KOPT-K1 (cell line): ENCODE measurements around the gene PRSS36.
"Not testable (repeated sequence)": the region's sequence is repeated elsewhere in the genome, so short reads cannot be mapped to it uniquely, and the experiment has no call there.

Experiments used
- H3K27ac ChIP-seq: fragments of 200-600 bp; sonication (generic); 2 replicates; pipeline ENCODE4 v1.5.1; 2016; ENCODE audit warnings: antibody characterized with exemption, mild to moderate bottlenecking, low read depth, low read length; ENCODE audit not compliant: poor library complexity, severe bottlenecking
- H3K36me3 ChIP-seq: fragments of 200-600 bp; sonication (generic); 2 replicates; pipeline ENCODE4 v1.5.1; 2017; ENCODE audit warnings: antibody characterized with exemption, mild to moderate bottlenecking, low read length, moderate library complexity; ENCODE audit not compliant: insufficient read depth
- H3K9me3 ChIP-seq: fragments of 200-600 bp; sonication (generic); 2 replicates; pipeline ENCODE4 v1.5.1; 2017; ENCODE audit warnings: antibody characterized with exemption, low read length, mild to moderate bottlenecking; ENCODE audit not compliant: insufficient read depth, poor library complexity, severe bottlenecking

PRSS36 gene

GRCh38 chr16:31168848-31169247, 19.0 kb upstream of the PRSS36 start:
- no peak overlapping the region for H3K27ac ChIP-seq
- H3K9me3 ChIP-seq: no peaks in the 10 kb centered on the region

GRCh38 chr16:31167315-31167714, 17.4 kb upstream of the PRSS36 start:
- H3K27ac ChIP-seq: no peak overlapping the region
- H3K9me3 ChIP-seq: no peaks in the 10 kb centered on the region
- H3K36me3 ChIP-seq: no peaks in the 10 kb centered on the region

More at GRCh38 chr16:31168848-31169247, 19.0 kb upstream of the PRSS36 start:
- no peaks in the 10 kb centered on the region for H3K36me3 ChIP-seq

GRCh38 chr16:31157136-31157535, 7.3 kb upstream of the PRSS36 start:
- H3K9me3 ChIP-seq: no peaks in the 10 kb centered on the region
- H3K27ac ChIP-seq: no peak overlapping the region
- no peaks in the 10 kb centered on the region for H3K36me3 ChIP-seq

GRCh38 chr16:31150976-31151375, 1.1 kb upstream of the PRSS36 start:
- H3K9me3 ChIP-seq, H3K36me3 ChIP-seq, H3K27ac ChIP-seq: not testable (repeated sequence)

- no peak overlapping the region for H3K27ac ChIP-seq
- H3K36me3 ChIP-seq: no peaks in the 10 kb centered on the region
- H3K9me3 ChIP-seq: no peaks in the 10 kb centered on the region
Measured at GRCh38 chr16:31149332-31149731, 534 bp downstream of the PRSS36 start.

GRCh38 chr16:31148896-31149295, 970 bp downstream of the PRSS36 start:
- H3K9me3 ChIP-seq: no peaks in the 10 kb centered on the region
- no peaks in the 10 kb centered on the region for H3K36me3 ChIP-seq
- H3K27ac ChIP-seq: no peak overlapping the region

GRCh38 chr16:31148281-31148728, 1.6 kb downstream of the PRSS36 start:
- H3K27ac ChIP-seq: no peak overlapping the region
- no peaks in the 10 kb centered on the region for H3K9me3 ChIP-seq
- H3K36me3 ChIP-seq: no peaks in the 10 kb centered on the region

GRCh38 chr16:31147574-31147973, 2.3 kb downstream of the PRSS36 start:
- H3K27ac ChIP-seq: no peak overlapping the region
- no peaks in the 10 kb centered on the region for H3K36me3 ChIP-seq
- no peaks in the 10 kb centered on the region for H3K9me3 ChIP-seq

GRCh38 chr16:31145398-31145990, 4.4 kb downstream of the PRSS36 start:
- Histone ChIP-seq H3K27ac (no peak overlapping the region), H3K36me3 (no peaks in the 10 kb centered on the region), H3K9me3 (no peaks in the 10 kb centered on the region)

GRCh38 chr16:31144418-31144817, 5.4 kb downstream of the PRSS36 start:
- H3K27ac ChIP-seq, H3K9me3 ChIP-seq, H3K36me3 ChIP-seq: not testable (repeated sequence)

- Histone ChIP-seq H3K36me3 (no peaks in the 10 kb centered on the region), H3K27ac (no peak overlapping the region), H3K9me3 (no peaks in the 10 kb centered on the region)
Measured at GRCh38 chr16:31143694-31144148, 6.1 kb downstream of the PRSS36 start.

GRCh38 chr16:31143011-31143693, 6.7 kb downstream of the PRSS36 start:
- H3K36me3 ChIP-seq: no peaks in the 10 kb centered on the region
- H3K9me3 ChIP-seq: no peaks in the 10 kb centered on the region
- H3K27ac ChIP-seq: peak overlapping the region; percentile 66

- peak overlapping the region; percentile 66 for H3K27ac ChIP-seq
- H3K36me3 ChIP-seq: no peaks in the 10 kb centered on the region
- H3K9me3 ChIP-seq: no peaks in the 10 kb centered on the region
Measured at GRCh38 chr16:31142109-31143010, 7.5 kb downstream of the PRSS36 start.

GRCh38 chr16:31141489-31142108, 8.3 kb downstream of the PRSS36 start:
- H3K9me3 ChIP-seq: no peaks in the 10 kb centered on the region
- H3K36me3 ChIP-seq: no peaks in the 10 kb centered on the region
- H3K27ac ChIP-seq: peak overlapping the region; percentile 63

- H3K27ac ChIP-seq: peak overlapping the region; percentile 63
Measured at GRCh38 chr16:31141071-31141469, 8.8 kb downstream of the PRSS36 start.

More at GRCh38 chr16:31141071-31141469, 8.8 kb downstream of the PRSS36 start:
- not testable (repeated sequence) for H3K36me3 ChIP-seq, H3K9me3 ChIP-seq
